NOMO-1 treated with dmso at 0.1 percent for 144 hours (cell line): ENCODE data around the gene ABHD1.

Experiments used
- DNase-seq: peaks from one replicate; lab custom pipeline; 2025; ENCODE audit not compliant: unreplicated experiment; lab: John Stamatoyannopoulos, UW

ABHD1 gene

DNA sequence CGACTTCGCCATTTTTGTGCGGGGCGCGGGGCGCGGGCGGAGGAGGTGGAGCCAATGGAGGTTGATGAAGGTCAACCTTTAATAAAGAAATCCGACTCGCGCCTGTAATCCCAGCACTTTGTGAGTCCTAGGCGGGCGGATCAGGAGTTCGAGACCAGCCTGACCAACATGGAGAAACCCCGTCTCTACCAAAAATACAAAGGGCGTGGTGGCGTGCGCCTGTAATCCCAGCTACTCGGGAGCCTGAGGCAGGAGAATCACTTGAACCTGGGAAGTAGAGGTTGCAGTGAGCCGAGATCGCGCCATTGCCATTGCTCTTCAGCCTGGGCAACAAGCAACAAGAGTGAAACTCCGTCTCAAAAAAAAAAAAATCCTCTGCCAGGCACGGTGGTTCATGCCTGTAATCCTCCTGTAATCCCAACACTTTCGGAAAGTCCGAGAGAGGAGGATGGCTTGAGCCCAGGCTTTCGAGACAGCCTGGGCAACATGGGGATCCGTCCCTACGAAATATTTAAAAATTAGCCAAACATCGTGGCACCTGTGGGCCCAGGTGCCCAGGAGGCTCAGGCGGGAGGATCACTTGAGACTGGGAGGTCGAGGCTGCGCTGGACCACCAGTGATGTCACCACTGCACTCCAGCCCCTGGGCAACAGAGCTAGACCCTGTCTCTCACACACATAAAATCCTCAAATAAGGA, 11.3 kb downstream of the ABHD1 start:
- no peak for DNase-seq

DNA sequence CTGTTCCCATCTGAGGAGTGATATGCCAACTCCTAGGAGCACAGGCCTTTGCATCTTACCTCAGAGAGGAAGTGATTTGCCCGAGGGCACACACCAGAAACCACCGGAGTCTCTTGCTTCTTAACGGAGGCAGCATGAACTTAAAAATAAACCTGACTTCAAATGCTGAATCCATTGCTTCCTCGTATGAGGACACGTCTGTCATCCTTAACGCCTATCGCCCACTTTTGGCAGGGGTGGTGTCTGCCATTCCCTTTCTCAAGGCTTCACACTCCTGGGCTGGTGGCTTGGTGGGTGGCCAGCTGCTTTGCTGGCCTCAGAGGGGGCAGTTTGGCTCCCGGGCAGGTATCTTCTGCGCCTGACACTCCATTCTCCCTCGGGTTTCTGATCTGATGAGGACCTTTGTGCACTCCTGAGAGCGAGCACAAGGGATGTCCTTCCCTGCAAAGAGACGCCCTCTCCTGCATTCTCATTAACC, 11.9 kb downstream of the ABHD1 start:
- no peak for DNase-seq

DNA sequence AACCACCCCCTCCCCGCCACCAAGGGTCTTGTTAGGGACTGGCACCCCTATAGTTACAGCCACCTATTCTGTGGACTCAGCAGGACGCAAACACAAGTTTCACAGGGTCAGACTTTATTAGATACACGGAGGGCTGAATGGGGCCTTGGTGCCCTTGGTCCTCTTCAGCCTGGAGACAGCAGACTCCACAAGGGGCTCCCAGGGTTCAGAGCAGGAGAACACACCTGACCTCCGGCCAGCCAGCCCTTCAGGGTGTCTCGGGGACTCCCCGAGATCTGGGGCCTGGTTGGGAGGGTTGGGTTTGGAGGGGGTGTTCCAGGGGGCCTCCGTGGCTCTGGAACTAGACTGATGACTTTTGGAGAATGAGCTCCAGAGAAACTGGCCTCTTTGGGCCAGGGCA, 13.1 kb downstream of the ABHD1 start:
- DNase-seq = no peak

DNA sequence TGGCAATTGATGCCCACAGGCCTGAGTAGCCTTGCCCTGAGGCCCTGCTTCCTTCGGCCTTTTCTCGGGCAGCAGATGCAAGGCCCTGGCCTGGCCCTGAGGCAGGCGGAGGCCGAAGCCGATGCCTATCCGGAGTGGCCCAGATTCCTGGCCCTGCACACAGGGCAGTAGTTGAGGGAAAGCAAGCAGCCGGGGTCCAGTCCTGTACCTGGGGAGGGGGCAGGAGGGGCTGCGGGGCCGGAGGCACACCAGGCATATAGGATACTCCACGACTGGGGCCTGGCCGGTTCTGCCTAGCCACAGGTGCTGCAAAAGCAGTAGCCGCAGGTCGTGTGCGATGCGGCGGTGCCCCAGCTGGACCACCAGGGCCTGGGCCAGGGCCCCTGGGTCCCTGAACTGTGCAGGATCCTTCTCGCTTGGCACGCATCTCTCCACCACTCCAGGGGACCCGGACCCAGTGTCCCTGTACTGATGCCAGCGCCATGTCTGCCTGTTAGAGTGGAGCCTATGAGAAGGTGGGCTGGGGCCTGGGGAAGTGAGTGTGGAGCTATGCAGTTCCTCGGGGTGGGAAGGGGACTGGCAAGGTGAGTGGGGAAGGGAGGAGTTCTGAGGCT, 13.8 kb downstream of the ABHD1 start:
- no peak for DNase-seq

DNA sequence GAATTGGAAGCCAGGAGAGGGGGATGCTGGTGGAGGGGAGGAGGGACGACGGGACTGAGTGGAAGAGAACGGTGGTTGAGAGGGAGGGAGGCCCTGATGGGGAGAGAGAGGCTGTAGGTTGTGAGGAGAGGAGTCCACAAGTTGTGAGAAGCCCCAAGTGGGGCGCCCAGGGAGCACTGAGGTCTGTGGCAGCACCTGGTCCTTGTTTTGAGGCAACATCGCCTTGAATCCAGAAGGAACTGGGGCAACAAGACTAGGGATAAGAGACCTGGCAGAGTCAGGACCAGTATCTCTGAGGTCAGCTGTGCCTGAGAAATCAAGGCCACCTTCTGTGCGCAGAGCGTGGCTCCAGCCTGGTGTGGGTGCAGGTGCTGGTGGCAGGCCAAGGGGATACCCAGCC, 14.5 kb downstream of the ABHD1 start:
- DNase-seq = no peak

DNA sequence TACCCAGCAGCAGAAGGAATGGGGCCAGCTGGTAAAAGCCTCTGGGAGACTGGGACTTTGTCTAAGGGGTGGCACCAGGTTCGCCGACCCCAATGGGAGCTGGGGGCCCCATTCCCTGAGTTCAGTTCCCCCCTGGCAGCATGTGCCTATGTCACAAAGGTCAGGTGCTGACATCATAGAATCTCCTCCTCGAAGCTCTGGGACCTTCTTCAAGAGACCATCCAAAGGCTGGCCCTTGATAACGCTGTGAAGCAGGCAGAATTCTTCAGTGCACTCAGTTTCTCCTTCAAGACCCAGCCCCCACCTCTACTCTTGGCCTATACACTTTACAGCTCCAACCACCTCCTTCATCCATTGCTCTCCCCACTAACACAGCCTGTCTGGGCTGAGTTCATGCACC, 15.7 kb downstream of the ABHD1 start, which contains the start of gene PRR30:
PRR30 (minus strand) TSS at position 101 of the 400 bp plus-strand sequence. CDS start 1,081 bp downstream, outside the sequence.
- no peak for DNase-seq

DNA sequence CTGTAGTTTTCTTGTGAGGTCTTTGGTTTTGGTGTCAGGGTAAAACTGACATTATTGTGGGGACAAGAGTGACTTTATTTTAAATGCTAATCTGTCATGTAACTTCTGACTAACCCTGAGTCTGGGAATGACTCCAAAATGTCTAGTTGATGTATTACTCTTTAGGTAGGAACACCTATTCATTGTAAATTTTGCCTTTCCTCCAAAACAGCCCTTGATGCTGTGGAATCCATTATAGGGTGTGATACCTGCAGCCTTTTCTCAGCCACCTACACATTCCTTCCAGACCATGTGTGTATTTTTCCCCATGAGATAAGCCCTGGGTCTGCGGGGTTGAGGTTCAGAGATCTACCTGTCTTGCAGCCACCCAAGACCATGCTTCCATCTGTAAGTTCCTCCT, 19.7 kb downstream of the ABHD1 start:
- no peak for DNase-seq

DNA sequence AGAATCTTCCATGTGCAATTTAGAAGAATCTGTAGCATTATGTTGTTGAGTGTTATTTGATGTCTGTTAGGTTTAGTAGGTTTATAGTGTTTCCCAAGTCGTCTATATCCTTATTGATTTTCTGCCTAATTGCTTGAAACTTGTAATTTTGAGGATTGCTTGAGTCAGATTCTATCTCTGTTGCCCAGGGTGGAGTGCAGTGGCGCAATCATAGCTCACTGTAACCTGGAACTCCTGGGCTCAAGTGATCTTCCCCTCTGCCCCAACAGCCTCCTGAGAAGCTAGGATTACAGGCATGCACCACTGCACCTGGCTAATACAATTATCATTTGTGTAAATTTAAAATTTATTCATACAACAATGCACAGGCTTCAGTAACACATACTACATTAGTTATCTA, 22.1 kb downstream of the ABHD1 start:
- DNase-seq = no peak

DNA sequence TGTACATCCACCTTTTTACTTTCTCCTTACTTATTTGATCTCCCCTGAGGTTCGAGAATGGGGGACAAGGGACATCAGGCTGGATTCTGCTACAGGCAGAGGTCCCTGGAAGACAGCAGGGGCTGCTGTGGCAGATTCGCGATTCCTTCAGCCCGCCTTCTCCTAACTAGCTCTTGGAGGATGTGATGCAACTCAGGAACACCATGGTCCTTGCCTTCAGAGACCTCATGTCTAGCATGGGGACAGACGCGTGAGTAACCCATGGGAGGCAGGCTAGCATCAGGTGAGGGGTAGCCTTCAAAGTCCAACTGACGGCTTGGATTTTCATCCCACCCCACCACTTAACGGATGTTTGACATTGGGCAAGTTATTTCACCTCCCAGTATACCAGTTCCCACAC, 24.3 kb downstream of the ABHD1 start:
- no peak for DNase-seq

DNA sequence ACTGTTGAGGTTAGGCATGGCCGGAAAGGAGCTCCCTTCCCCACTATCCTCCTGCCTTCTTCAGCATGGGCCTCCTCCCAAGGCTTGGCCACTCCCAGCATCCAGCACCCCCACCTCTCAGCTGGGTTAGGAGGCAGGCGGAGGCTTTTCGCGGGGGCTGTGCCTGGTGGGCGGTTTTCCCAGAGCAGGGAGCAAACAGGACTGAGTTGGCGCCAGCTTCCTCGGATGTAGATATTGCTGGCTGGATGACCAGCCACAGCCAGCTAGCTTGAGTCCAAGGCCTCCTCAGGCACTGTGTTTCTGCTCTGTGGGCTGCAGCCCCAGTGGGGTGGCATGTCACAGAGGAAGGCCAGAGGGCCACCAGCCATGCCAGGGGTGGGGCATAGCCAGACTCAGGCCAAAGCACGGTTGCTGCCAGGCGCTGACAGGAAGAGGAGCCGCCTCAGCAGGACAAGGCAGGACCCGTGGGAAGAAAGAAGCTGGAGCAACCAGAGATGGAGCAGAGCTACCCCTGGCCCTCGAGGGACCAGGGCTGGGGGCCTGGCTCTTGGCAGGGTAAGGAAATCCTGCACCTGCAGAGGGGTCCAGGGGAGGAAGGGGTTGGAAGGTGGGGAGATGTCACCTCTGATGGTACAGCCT, 25.3 kb downstream of the ABHD1 start, which contains the start of gene TCF23:
TCF23 (plus strand) TSS at position 204 of the 639 bp plus-strand sequence; CDS start at position 334, 130 bp downstream.
- DNase-seq = no peak

DNA sequence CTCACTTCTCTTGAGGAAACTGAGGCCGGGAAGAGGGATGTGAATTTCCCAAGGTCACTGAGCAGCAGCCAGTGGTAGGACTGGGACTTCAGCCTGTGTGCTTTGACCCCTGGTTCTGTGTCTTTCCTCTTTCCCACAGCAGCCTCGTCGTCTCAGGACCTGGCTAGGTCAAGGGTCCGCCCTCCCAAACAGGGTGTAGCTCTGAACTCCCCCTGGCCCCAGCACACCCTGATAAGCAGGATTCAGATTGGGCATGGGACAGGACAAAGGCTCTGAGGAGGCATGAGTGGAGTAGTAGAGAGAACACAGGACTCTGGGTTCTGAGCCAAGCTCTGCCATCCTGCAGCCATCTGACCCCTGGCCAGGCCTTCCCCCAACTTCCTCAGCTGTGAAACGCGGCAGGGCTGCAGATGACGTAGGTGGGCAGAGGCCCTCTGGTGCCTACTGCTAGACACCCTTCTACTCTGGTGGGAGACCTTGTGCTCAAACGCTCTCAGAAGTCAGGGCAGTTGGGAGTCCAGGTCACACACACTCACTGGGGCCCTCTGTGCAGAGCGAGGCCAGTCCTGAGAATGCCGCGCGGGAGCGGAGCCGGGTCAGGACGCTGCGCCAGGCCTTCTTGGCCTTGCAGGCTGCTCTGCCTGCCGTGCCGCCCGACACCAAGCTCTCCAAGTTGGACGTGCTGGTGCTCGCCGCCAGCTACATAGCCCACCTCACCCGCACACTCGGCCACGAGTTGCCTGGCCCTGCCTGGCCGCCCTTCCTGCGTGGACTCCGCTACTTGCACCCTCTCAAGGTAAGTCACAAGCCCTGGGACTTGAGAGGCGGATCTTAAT, 26.2 kb downstream of the ABHD1 start:
- no peak for DNase-seq

DNA sequence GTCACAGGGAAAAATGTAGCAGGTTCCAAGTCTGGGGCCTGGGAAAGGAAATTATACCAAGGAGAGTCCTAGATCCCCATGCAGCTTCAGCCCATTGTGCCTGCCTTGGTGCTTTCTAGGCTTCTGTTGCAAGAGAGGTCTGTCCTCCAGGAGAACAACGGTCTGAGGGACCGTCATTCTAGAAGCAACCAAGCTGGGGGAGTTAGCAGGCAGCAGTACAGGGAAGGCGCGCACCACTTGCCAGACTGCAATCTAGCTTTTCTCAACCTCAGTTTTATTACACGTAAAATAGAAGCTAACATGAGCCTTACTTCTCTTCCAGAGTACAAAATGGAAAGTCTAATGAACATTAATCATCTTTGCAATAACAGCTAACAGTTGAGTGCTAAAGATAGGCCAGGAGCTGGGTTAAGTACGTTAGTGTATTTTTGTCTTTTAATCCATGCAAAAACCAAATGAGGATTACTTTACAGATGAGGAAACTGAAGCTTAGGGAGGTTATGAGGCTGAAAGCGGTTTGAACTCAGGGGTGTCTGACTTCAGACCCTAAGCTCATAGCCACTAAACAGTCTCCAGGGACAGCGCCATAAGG, 27.1 kb downstream of the ABHD1 start:
- no peak for DNase-seq

DNA sequence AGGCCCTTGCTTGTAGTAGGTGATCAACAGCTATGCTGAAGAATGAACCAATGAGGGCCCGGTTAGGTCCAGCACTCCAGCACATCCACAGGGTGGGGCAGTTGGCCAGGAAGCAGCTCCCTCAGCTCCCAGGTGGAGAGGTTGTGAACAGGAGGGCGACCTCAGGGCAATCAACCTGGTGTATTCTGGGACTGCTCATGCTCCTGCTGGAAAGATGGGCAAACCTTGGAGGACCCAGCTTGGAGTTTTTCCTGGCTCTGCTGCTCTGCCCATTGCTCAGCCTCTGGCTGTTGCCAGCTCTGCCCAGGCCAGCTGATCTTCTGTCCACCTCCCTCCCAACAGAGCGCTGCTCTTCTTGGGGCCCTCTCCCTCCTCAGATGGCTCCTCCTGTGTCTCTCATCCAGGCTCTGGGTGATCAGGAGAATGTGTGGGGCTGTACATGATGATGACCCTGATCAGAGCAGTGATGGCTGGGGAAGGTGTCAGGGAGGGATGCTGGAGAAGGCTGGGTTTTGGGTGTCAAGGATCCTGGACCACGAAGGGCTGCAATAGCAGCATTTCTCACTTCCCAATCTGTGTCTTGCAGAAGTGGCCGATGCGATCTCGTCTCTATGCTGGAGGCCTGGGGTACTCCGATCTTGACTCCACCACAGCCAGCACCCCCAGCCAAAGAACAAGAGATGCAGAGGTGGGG, 28.6 kb downstream of the ABHD1 start:
- DNase-seq = no peak

DNA sequence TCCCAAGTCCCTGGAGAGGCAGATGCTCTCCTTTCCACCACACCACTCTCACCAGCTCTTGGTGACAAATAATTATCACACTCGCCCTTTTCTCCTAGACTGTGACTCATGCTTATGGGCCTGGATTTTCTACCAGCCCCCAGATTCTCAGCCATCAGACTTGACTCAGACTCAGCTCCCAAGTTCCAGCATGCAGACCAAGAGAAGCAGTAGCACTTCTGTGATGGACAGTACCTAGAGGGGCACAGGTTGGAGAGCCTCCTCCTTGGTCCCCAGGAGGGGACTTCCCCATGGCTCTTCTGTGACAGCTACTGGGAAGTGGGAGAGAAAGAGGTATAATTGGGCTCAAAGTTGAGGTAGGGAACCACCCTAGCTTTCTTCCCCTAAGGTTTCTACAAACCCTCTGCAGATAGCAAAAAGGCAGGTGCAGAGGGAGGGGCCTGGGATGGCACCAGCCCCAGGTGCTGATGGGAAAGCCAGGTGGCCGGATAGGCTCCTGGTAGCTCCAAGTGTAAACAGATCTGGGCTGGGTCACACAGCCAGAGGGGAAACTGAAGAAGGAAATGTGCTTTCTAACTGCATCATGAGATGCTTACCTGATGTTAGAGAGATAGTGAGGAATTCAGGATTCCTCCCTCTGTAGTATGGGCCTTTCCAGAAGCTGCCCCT, 29.3 kb downstream of the ABHD1 start:
- DNase-seq = no peak

DNA sequence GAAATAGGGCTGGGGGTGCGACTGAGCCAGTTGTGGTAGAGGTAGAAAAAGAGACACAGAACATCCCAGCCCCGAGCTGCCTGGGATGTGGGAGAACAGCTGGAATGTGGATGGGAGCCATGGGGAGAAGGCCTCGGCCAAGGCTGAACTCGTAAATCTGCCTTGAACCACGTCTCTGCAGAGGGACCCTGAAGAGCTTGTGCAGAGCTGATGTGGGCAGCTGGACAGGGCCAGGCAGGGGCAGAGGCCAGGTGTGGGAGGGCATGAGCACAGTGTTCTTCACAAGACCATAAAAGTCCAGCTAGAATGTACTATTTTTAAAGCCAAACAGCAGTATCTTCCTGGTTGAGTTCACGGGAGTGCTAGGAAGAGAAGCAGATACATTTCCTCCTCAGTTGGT, 30.9 kb downstream of the ABHD1 start:
- DNase-seq = no peak

DNA sequence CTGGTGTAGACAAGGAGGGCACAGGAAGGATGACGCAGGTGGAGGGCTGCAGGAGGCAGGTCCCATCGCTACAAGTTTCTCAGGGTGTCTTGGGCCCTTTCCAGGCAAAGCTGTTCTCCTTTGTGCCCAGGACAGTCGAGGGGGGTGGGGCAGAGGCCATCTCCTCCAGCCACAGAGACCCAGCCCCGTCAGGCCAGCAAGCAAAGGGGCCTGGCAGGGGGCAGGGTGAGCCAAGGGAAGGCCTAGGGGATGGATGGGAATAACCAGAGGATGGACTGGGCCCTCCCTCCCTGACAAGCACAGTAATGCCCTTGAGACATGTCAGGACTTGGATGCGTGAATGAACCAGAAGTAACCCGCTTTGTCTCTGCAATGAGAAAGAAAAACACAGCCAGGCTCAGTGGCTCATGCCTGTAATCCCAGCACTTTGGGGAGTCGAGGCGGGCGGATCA, 31.5 kb downstream of the ABHD1 start:
- DNase-seq = no peak

DNA sequence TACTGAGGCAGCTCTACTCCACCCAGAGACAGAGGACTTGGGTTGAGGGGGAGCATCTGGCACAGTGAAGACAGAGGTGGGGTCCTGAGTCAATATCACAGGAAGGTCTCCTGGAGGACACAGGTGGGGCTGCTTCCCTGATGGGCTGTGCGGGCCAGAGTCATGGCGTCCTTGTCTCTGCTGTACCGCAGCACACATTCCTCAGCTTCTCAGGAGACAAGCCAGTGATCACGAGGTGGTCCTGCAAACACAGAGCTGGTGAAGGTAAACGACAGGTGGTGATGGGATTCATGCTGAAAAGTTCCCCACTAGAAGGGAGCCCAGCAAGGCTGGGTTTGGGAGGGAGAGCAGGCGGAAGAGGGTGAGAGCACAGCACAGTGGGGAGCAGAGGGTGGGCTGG, 34.9 kb downstream of the ABHD1 start:
- no peak for DNase-seq

DNA sequence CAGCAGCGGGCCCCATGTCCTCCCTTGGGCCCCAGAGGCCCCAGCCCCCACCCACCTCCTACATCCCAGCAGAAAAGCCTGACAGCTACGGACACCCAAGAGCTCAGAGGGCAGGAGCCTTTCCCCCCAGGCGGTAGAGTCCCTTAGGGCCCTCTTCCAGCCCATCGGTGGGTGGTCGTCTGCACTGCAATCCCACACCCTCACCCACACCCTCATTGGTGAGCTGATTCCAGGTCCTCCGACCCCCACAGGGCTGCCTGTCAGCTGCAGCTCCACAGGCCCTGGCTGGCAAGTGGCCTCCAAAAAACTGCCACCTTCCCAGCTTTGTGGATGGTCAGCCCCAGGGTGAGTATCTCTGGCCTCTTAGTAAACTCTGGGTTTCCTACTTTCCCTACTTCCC, 35.7 kb downstream of the ABHD1 start:
- DNase-seq = no peak

DNA sequence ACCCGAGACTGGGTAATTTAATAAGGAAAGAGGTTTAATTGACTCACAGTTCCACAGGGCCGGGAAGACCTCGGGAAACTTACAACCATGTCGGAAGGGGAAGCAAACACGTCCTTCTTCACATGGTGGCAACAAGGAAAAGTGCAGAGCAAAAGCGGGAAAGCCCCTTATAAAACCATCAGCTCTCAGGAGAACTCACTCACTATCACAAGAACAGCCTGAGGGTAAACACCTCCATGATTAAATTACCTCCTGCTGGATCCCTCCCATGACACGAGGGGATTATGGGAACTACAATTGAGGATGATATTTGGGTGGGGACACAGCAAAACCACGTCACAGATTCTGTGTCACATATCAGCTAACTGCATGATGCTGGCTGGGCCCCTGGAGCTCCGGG, 36.6 kb downstream of the ABHD1 start:
- DNase-seq = no peak
